ENCODE data around the gene PDP2.

- no peak for TF ChIP-seq CTCF (IDR thresholded peaks at IDR 0.05; ENCODE audit: low read depth, low read length, poor library complexity, severe bottlenecking)
- TF ChIP-seq EZH2phosphoT487 (IDR thresholded peaks at IDR 0.05; ENCODE audit: borderline replicate concordance, low read length) = no peak
Observed at GRCh38 chr16:66918803-66919568, 38.7 kb downstream of the PDP2 start, which contains the start of gene CDH16.
